ENCODE data around the gene FRMD4A.

The FRMD4A gene

DNA sequence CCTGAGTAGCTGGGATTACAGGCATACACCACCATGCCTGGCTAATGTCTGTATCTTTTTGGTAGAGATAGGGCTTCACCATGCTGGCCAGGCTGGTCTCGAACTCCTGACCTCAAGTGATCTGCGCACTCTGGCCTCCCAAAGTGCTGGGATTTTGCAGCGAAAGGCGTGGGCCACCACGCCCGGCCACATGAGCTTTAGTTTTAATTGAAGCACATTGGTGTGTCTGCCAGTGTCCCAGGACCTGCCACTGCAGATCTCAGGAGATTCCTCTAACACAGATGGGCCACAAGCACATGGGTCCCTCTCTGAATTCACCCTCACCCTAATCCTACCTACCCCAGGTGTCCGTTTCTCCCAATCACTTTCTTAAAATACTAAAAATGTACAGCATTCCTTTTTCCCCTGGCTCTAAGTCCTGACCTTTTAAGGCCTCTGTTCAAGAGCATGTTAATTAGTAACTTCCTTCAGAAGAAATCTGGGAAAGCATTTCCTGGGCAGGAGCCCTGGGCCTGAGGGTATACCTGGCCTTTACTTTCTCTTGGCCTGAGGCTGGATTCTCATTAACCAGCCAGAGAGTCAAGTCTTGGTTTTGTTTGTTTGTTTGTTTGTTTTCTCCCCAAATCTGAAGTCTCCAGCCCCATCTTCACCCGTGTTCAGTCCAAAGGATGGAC lies 661.4 kb downstream of the FRMD4A start:
- Histone ChIP-seq H3K27ac (no peak overlapping the region), H3K9me3 (no peaks in the 10 kb centered on the region), H3K4me1 (ENCODE audit: control insufficient read depth in 1 of 2, insufficient read depth in 1 of 2, low read depth in 1 of 2, low read length in 1 of 2) (no peaks in the 10 kb centered on the region), H3K36me3 (no peaks in the 10 kb centered on the region), H3K4me3 (ENCODE audit: low read depth in 1 of 2, low read length in 1 of 2) (no peak overlapping the region), H3K27me3 (no peaks in the 10 kb centered on the region)
- TF ChIP-seq, protein P1, sequence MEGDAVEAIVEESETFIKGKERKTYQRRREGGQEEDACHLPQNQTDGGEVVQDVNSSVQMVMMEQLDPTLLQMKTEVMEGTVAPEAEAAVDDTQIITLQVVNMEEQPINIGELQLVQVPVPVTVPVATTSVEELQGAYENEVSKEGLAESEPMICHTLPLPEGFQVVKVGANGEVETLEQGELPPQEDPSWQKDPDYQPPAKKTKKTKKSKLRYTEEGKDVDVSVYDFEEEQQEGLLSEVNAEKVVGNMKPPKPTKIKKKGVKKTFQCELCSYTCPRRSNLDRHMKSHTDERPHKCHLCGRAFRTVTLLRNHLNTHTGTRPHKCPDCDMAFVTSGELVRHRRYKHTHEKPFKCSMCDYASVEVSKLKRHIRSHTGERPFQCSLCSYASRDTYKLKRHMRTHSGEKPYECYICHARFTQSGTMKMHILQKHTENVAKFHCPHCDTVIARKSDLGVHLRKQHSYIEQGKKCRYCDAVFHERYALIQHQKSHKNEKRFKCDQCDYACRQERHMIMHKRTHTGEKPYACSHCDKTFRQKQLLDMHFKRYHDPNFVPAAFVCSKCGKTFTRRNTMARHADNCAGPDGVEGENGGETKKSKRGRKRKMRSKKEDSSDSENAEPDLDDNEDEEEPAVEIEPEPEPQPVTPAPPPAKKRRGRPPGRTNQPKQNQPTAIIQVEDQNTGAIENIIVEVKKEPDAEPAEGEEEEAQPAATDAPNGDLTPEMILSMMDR (IDR thresholded peaks at IDR 0.05), result no peak

DNA sequence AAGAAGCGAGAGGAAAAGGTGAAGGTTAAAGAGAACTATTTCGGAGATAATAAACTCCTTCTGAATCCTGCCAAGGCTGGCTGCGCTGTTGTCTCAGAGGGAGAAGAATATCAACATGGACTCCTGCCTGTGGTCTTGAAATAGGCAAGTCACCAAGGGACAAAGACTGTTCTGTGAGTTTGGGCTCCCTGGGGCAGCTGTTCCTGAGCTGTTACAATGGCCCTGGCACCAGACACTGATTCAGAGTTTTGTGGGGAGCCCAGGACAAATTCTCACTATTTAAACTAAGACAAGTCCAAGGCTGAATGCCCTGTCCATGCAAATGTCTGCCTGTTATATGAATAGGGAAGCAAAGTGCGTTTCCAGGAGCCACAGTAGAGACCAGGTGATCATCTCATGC lies 662.6 kb downstream of the FRMD4A start:
- H3K4me1 ChIP-seq (ENCODE audit: control insufficient read depth in 1 of 2, insufficient read depth in 1 of 2, low read depth in 1 of 2, low read length in 1 of 2), result no peaks in the 10 kb centered on the region
- no peaks in the 10 kb centered on the region for H3K9me3 ChIP-seq
- H3K36me3 ChIP-seq, result no peaks in the 10 kb centered on the region
- no peaks in the 10 kb centered on the region for H3K27me3 ChIP-seq
- TF ChIP-seq, protein P1 (IDR thresholded peaks at IDR 0.05), result no peak
- no peak overlapping the region for H3K4me3 ChIP-seq (ENCODE audit: low read depth in 1 of 2, low read length in 1 of 2)
- no peak overlapping the region for H3K27ac ChIP-seq

DNA sequence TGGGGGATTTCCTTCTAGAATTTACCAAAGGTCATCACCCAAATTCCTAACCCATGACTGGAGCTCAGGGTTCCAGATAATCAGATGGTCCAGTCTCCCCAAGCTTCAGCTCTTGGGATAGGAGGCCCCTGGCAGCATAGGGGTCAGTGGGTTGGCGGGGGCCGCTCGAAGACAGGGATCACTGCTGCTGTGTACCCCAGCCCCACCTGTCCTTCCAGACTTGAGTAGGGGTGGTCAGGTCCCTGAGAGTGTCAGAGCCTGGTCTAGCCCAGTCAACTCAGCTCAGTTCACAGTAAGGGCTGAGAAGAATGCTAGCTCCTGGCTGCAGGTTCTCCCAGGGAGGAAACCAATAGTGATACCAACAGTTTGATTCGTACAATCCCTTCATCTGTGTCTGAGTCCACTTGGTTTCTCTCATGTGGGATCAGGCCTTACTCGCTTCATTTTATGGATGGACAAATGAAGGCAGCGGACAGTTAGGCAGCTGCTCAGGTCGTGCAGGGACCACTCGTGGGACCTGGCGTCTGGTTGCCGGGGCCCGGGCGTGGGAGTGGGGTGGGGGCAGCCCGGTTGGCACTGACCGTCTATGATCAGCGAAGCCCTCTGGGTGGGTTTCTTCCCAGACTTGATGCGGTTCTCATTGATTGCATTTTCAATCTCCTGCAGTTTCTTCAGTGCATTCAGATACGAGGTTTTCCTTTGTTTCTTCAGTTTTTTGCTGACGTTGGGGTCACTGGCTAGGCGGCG lies 665.0 kb downstream of the FRMD4A start:
- Histone ChIP-seq H3K27ac (no peak overlapping the region), H3K27me3 (no peaks in the 10 kb centered on the region), H3K36me3 (no peaks in the 10 kb centered on the region), H3K9me3 (no peaks in the 10 kb centered on the region), H3K4me3 (ENCODE audit: low read depth in 1 of 2, low read length in 1 of 2) (no peak overlapping the region), H3K4me1 (ENCODE audit: control insufficient read depth in 1 of 2, insufficient read depth in 1 of 2, low read depth in 1 of 2, low read length in 1 of 2) (no peaks in the 10 kb centered on the region)
- TF ChIP-seq, protein P1 (IDR thresholded peaks at IDR 0.05), result no peak

DNA sequence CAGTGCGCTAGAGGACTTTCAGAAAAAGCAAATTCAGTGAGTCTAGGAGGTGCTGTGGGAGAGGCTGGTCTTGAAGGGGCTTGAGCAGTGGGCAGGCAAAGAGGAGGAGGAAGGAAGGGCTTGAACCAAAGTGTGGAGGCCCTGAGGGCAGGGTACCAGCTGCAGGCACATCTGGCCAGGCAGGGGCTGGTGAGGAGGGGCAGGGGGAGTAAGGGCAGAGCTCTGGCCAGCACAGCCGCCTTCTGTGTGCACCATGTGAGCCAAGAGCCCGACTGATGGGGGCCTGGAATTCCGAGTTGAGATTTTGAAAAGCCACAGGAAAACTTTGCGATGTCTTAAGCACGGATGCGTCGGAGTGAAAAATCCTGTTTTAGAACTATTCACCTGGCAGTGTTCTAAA lies 669.5 kb downstream of the FRMD4A start:
- Histone ChIP-seq H3K36me3 (no peaks in the 10 kb centered on the region), H3K27me3 (peaks cover 5% of the 10 kb centered on the region), H3K27ac (no peak overlapping the region), H3K4me1 (ENCODE audit: control insufficient read depth in 1 of 2, insufficient read depth in 1 of 2, low read depth in 1 of 2, low read length in 1 of 2) (peaks cover 14 to 16% of the 10 kb centered on the region in 2 experiments), H3K4me3 (ENCODE audit: low read depth in 1 of 2, low read length in 1 of 2) (no peak overlapping the region), H3K9me3 (no peaks in the 10 kb centered on the region)
- TF ChIP-seq, protein P1 (IDR thresholded peaks at IDR 0.05), result no peak

DNA sequence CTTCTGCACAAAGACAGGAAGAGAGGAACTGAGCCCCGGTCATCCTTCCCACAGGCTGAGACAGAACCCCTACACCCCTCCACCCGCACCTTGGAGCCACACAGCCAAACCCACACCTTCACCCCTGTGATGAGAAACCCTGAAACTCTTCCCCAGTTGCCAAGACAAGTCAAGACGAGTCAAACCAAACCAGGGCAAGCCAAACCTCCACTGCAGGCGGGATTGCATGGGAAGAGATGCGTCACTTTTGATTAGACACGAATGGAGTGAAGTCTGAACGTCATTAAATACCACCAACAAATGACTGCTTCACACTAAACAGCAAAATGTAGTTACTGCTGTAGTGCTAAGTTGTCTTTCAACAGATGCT lies 670.2 kb downstream of the FRMD4A start:
- Histone ChIP-seq H3K9me3 (no peaks in the 10 kb centered on the region), H3K27me3 (peaks cover 5% of the 10 kb centered on the region), H3K4me3 (ENCODE audit: low read depth in 1 of 2, low read length in 1 of 2) (no peak overlapping the region), H3K4me1 (ENCODE audit: control insufficient read depth in 1 of 2, insufficient read depth in 1 of 2, low read depth in 1 of 2, low read length in 1 of 2) (peaks cover 14 to 16% of the 10 kb centered on the region in 2 experiments), H3K36me3 (no peaks in the 10 kb centered on the region), H3K27ac (no peak overlapping the region)
- TF ChIP-seq, protein P1 (IDR thresholded peaks at IDR 0.05), result no peak
